HepG2 (cell line): Measurements from ENCODE around the gene TUT4. TPM values are rescaled to one million over a fixed set of nuclear protein-coding genes. Genes with fewer than 3 reads are reported as not detected.

Experiments used
- ATAC-seq: fragments of 200-7000 bp; cut with Tn5 transposase; 3 replicates; pipeline ENCODE4 v1.9.1; 2020; ENCODE audit warnings: mild to moderate bottlenecking, moderate library complexity
- BruUV-seq: library from RNA; stranded (reverse); fragments of 400-500 nt; replicated peaks from 2 replicates; lab custom pipeline; 2021; lab: Mats Ljungman, UMichigan
- CTCF ChIA-PET: fragments of 300-600 bp; formaldehyde crosslinking; extraction: SDS; loops from one replicate; lab custom pipeline; 2021; ENCODE audit warnings: low total read pairs, inconsistent platforms, low intra/inter-chr PET ratio; lab: Yijun Ruan, JAX
- POLR2A ChIA-PET: fragments of 350-600 bp; sonication (Branson Sonifier 250); formaldehyde crosslinking; loops from one replicate; lab custom pipeline; 2020; ENCODE audit warnings: antibody characterized with exemption, inconsistent platforms; lab: Yijun Ruan, JAX
- DNase-seq: peaks from one replicate; pipeline ENCODE4 v3.0.0-alpha.2; 2015; ENCODE audit warnings: low spot score
- FAIRE-seq: peaks from 3 replicates; lab custom pipeline; 2011; peaks lifted over from hg19 to GRCh38; lab: Jason Lieb, UNC
- H2AFZ ChIP-seq: one replicate; pipeline ENCODE4 v1.6.1; 2011; ENCODE audit warnings: low read length, inconsistent platforms
- H3K27ac ChIP-seq: fragments of 300-600 bp; 3 replicates; pipeline ENCODE4 v1.8.0; 2011; ENCODE audit warnings: mixed run types, mild to moderate bottlenecking, mixed read lengths, low read length, inconsistent platforms; ENCODE audit not compliant: insufficient read depth; ENCODE audit errors: extremely low read length
- H3K27me3 ChIP-seq, 2 experiments: fragments of 200-600 bp in 1 of 2; 2 replicates in 1 of 2; 3 replicates in 1 of 2; pipeline versions ENCODE4 v1.6.0 to v1.8.0; 2011; ENCODE audit warnings: low read length in 2 of 2, mild to moderate bottlenecking in 2 of 2, moderate library complexity in 2 of 2, inconsistent platforms in 1 of 2; ENCODE audit not compliant: insufficient read depth in 2 of 2, control insufficient read depth in 1 of 2
- H3K36me3 ChIP-seq, 2 experiments: fragments of 200-600 bp in 1 of 2; replicated peaks in 1 of 2; 2 replicates in 1 of 2; 3 replicates in 1 of 2; pipeline versions ENCODE4 v1.5.1 to v1.8.0; 2011; ENCODE audit warnings: low read length in 2 of 2, inconsistent platforms in 1 of 2; ENCODE audit not compliant: insufficient read depth in 2 of 2, control insufficient read depth in 1 of 2
- H3K4me1 ChIP-seq: 2 replicates; pipeline ENCODE4 v1.5.1; 2012; ENCODE audit warnings: low read length, inconsistent platforms; ENCODE audit not compliant: insufficient read depth
- H3K4me2 ChIP-seq: 2 replicates; pipeline ENCODE4 v1.6.0; 2011; ENCODE audit warnings: low read depth, low read length, inconsistent platforms
- H3K4me3 ChIP-seq, 3 experiments: fragments of 200-600 bp in 1 of 3; sonication (generic), shearing (Covaris generic) in 1 of 3; replicated peaks in 1 of 3; 2 replicates each; pipeline ENCODE4 v1.5.1; 2011 to 2016; ENCODE audit warnings: low read length in 3 of 3, inconsistent platforms in 2 of 3, low read depth in 2 of 3, mild to moderate bottlenecking in 2 of 3, control low read depth in 1 of 3, mixed read lengths in 1 of 3; ENCODE audit not compliant: insufficient read depth in 1 of 3
- H3K79me2 ChIP-seq: one replicate; pipeline ENCODE4 v1.6.1; 2011; ENCODE audit warnings: low read length, inconsistent platforms; ENCODE audit not compliant: insufficient read depth
- H3K9ac ChIP-seq: 2 replicates; pipeline ENCODE4 v1.6.0; 2011; ENCODE audit warnings: mild to moderate bottlenecking, low read depth, low read length, inconsistent platforms; ENCODE audit not compliant: insufficient read depth
- H3K9me3 ChIP-seq: 2 replicates; pipeline ENCODE4 v1.5.1; 2012; ENCODE audit warnings: mild to moderate bottlenecking, low read length
- H4K20me1 ChIP-seq: 2 replicates; pipeline ENCODE4 v1.6.0; 2011; ENCODE audit warnings: inconsistent platforms, mild to moderate bottlenecking, low read length, moderate library complexity; ENCODE audit not compliant: insufficient read depth
- DDIT3 ChIP-seq: sonication (generic); formaldehyde crosslinking; IDR thresholded peaks from 2 replicates; pipeline ENCODE4 v1.4.0; 2020; ENCODE audit warnings: mild to moderate bottlenecking, missing genetic modification reagents
- E2F1 ChIP-seq: sonication (generic); formaldehyde crosslinking; IDR thresholded peaks from 2 replicates; pipeline ENCODE4 v1.5.0; 2020; ENCODE audit warnings: missing genetic modification reagents
- FOXK1 ChIP-seq: sonication (generic); formaldehyde crosslinking; IDR thresholded peaks from 2 replicates; pipeline ENCODE4 v1.4.0; 2020; ENCODE audit warnings: low read depth, missing genetic modification reagents, borderline replicate concordance
- HNRNPUL1 ChIP-seq: fragments of 200-400 bp; formaldehyde crosslinking; IDR thresholded peaks from 2 replicates; pipeline ENCODE4 v1.6.1; 2017; ENCODE audit warnings: low read depth, mild to moderate bottlenecking, low read length, moderate library complexity
- KLF12 ChIP-seq: sonication (generic); formaldehyde crosslinking; IDR thresholded peaks from 2 replicates; pipeline ENCODE4 v1.4.0; 2020; ENCODE audit warnings: missing genetic modification reagents, borderline replicate concordance
- KLF16 ChIP-seq, 2 experiments: sonication (generic) in 1 of 2; formaldehyde crosslinking in 1 of 2; IDR thresholded peaks; 2 replicates each; pipeline versions ENCODE4 v1.6.1 to v1.8.0; 2016 to 2023; ENCODE audit warnings: missing genetic modification reagents in 2 of 2, missing compliant biosample characterization in 1 of 2
- MEF2D ChIP-seq: sonication (generic); formaldehyde crosslinking; IDR thresholded peaks from 2 replicates; pipeline ENCODE4 v1.5.1; 2020; ENCODE audit warnings: mild to moderate bottlenecking, missing genetic modification reagents
- PHB2 ChIP-seq: fragments of 450-650 bp; IDR thresholded peaks from 2 replicates; pipeline ENCODE4 v1.6.1; 2018; ENCODE audit not compliant: partially characterized antibody
- POLR2A ChIP-seq, 2 experiments: IDR thresholded peaks; 2 replicates each; pipeline ENCODE4 v1.6.1; 2011; ENCODE audit warnings: low read depth in 2 of 2, low read length in 2 of 2, mild to moderate bottlenecking in 1 of 2, moderate library complexity in 1 of 2; ENCODE audit not compliant: insufficient read depth in 1 of 2
- RBFOX2 ChIP-seq: fragments of 200-400 bp; formaldehyde crosslinking; IDR thresholded peaks from 2 replicates; pipeline ENCODE4 v1.6.1; 2017; ENCODE audit warnings: low read depth, mild to moderate bottlenecking, low read length
- THAP11 ChIP-seq: IDR thresholded peaks from 2 replicates; pipeline ENCODE4 v1.6.1; 2016; ENCODE audit warnings: missing biosample characterization, missing genetic modification reagents
- TRAFD1 ChIP-seq: sonication (generic); formaldehyde crosslinking; IDR thresholded peaks from 2 replicates; pipeline ENCODE4 v1.5.1; 2020; ENCODE audit warnings: missing genetic modification reagents, mild to moderate bottlenecking, borderline replicate concordance
- XRCC5 ChIP-seq: fragments of 200-400 bp; formaldehyde crosslinking; optimal IDR thresholded peaks from 2 replicates; pipeline ENCODE3; 2017; ENCODE audit warnings: mild to moderate bottlenecking, low read length
- ZBTB1 ChIP-seq: sonication (generic); formaldehyde crosslinking; IDR thresholded peaks from 2 replicates; pipeline ENCODE4 v1.4.0; 2020; ENCODE audit warnings: missing genetic modification reagents, borderline replicate concordance
- ZFP62 ChIP-seq: sonication (generic); formaldehyde crosslinking; IDR thresholded peaks from 2 replicates; pipeline ENCODE4 v1.4.0; 2020; ENCODE audit warnings: missing genetic modification reagents
- ZNF263 ChIP-seq: sonication (generic); formaldehyde crosslinking; IDR thresholded peaks from 2 replicates; pipeline ENCODE4 v1.4.0; 2020; ENCODE audit warnings: missing genetic modification reagents
- ZNF576 ChIP-seq: sonication (generic); formaldehyde crosslinking; IDR thresholded peaks from 2 replicates; pipeline ENCODE4 v1.4.0; 2020; ENCODE audit warnings: mild to moderate bottlenecking, missing genetic modification reagents
- ZNF710 ChIP-seq: sonication (generic); formaldehyde crosslinking; IDR thresholded peaks from 2 replicates; pipeline ENCODE4 v1.5.0; 2020; ENCODE audit warnings: mild to moderate bottlenecking, missing genetic modification reagents, borderline replicate concordance
- WGBS: methylation state at CpG from one replicate; pipeline ENCODE4 v1.1.6; 2017; ENCODE audit warnings: low lambda C conversion rate; 5-methylcytosine and 5-hydroxymethylcytosine counted together
- in situ Hi-C: cut with HindIII; loops from 2 replicates; pipeline ENCODE4 v1.10.0; 2017; ENCODE audit warnings: low pct_unique_long_range_greater_than_20kb; ENCODE audit not compliant: extremely low pct_ligation_motif_present
- intact Hi-C: fragments of 100-400 bp; cut with micrococcal nuclease; formaldehyde crosslinking; loops from one replicate; pipeline ENCODE4 v1.10.0; 2022; ENCODE audit not compliant: unreplicated experiment
- polyA plus RNA-seq, 8 experiments: library from polyadenylated mRNA; depleted of rRNA in 3 of 8; stranded (reverse) in 7 of 8; unstranded in 1 of 8; fragments of >200 nt; fragmentation: Illumina TruSeq in 4 of 8; extraction: Trizol in 4 of 8; gene quantifications; 2 replicates each; pipeline versions ENCODE4 v1.2.1 to v1.2.3, GENCODE V29; 2011 to 2016; ENCODE audit warnings: low read depth in 4 of 8, missing spikeins in 1 of 8, mixed read lengths in 1 of 8; ENCODE audit not compliant: insufficient read depth in 1 of 8
- total RNA-seq, 5 experiments: library from RNA; depleted of rRNA; stranded (reverse); fragments of >200 nt; fragmentation: Illumina TruSeq; extraction: Trizol; gene quantifications; 2 replicates each; pipeline ENCODE4 v1.2.3, GENCODE V29; 2016; ENCODE audit warnings: low read depth in 1 of 5

TUT4 gene
- total and polyA plus RNA-seq, 2 of the 13 experiments (the other 11 are each of a cell fraction or from before 2014, with no cell fraction given) = 44.7 to 53.5 TPM

- intact Hi-C loops (no loop called here), in situ Hi-C loops (no loop called here)
- Histone ChIP-seq H3K4me1 (peaks cover 14% of the 10 kb centered on the region; the same call in 1 of the 2 replicates), H3K79me2 (no peaks in the 10 kb centered on the region), H3K4me2 (no peak overlapping the region), H3K36me3 (no peaks in the 10 kb centered on the region), H3K27ac (no peak overlapping the region), H4K20me1 (no peaks in the 10 kb centered on the region), H3K9me3 (no peaks in the 10 kb centered on the region), H3K9ac (no peak overlapping the region), H3K27me3 (no peaks in the 10 kb centered on the region; a peak in 1 of 5 replicates), H3K4me3 (no peak overlapping the region), H2AFZ (peak overlapping the region; percentile 42)
- FAIRE-seq (no peak), DNase-seq (no peak), ATAC-seq (no peak)
- no TSS peak for BruUV-seq
- POLR2A ChIA-PET = no interaction called here
- CTCF ChIA-PET = no interaction called here
- TF ChIP-seq TRAFD1 (CRISPR knock-in tag) (no peak), RBFOX2 (no peak), THAP11 (no peak), MEF2D (no peak), E2F1 (CRISPR knock-in tag) (no peak), KLF12 (no peak), ZNF710 (CRISPR knock-in tag) (no peak), PHB2 (no peak), ZNF263 (CRISPR knock-in tag) (no peak), ZBTB1 (no peak), DDIT3 (CRISPR knock-in tag) (no peak), KLF16 (CRISPR knock-in tag; IDR thresholded peaks at IDR 0.05) (no peak), HNRNPUL1 (no peak), XRCC5 (no peak), FOXK1 (no peak), ZFP62 (CRISPR knock-in tag) (no peak), POLR2A (IDR thresholded peaks at IDR 0.05; ENCODE audit: insufficient read depth in 1 of 2, low read depth in 2 of 2, low read length in 2 of 2) (no peak), ZNF576 (CRISPR knock-in tag) (no peak)
- WGBS = 33% methylated on average over 3 of the region's 3 CpGs
These were observed 42.2 kb upstream of the TUT4 start for GRCh38 chr1:52595061-52595460.
